H1 (cell line): ENCODE results near the gene LRRC42. TPM values are rescaled to one million over a fixed set of nuclear protein-coding genes. Genes with fewer than 3 reads are reported as not detected.

Experiments
- CTCF ChIA-PET: fragments of 300-600 bp; sonication (Branson Sonifier 250); formaldehyde crosslinking; loops from one replicate; lab custom pipeline; 2021; ENCODE audit not compliant: partially characterized antibody; lab: Charles Lee
- POLR2A ChIA-PET: fragments of 300-600 bp; sonication (Branson Sonifier 250); formaldehyde crosslinking; loops from one replicate; lab custom pipeline; 2021; ENCODE audit warnings: inconsistent platforms; ENCODE audit not compliant: partially characterized antibody; lab: Charles Lee
- DNase-seq, 2 experiments: peaks; one replicate each; pipeline versions ENCODE4 v3.0.0 to v3.0.0-alpha.2; 2010 to 2022; ENCODE audit warnings: low spot score in 2 of 2, low read depth in 1 of 2, mixed read lengths in 1 of 2
- FAIRE-seq: peaks from 2 replicates; lab custom pipeline; 2011; peaks lifted over from hg19 to GRCh38; lab: Jason Lieb, UNC
- H2AFZ ChIP-seq: 2 replicates; pipeline ENCODE4 v1.8.1; 2012; ENCODE audit warnings: low read length, inconsistent platforms
- H2AK5ac ChIP-seq: 2 replicates; pipeline ENCODE4 v1.6.1; 2013; ENCODE audit warnings: low read depth, low read length
- H2BK120ac ChIP-seq: replicated peaks from 2 replicates; pipeline ENCODE3; 2013; ENCODE audit warnings: low read depth, low read length, inconsistent platforms
- H2BK12ac ChIP-seq: 2 replicates; pipeline ENCODE4 v1.6.1; 2013; ENCODE audit warnings: low read depth, low read length
- H2BK15ac ChIP-seq: 2 replicates; pipeline ENCODE4 v1.6.1; 2013; ENCODE audit warnings: low read length
- H2BK20ac ChIP-seq: 2 replicates; pipeline ENCODE4 v1.6.1; 2013; ENCODE audit warnings: low read length
- H2BK5ac ChIP-seq: 2 replicates; pipeline ENCODE4 v1.6.1; 2013; ENCODE audit warnings: low read depth, low read length
- H3K14ac ChIP-seq: 2 replicates; pipeline ENCODE4 v1.6.1; 2013; ENCODE audit warnings: inconsistent platforms; ENCODE audit not compliant: insufficient read length
- H3K18ac ChIP-seq: 2 replicates; pipeline ENCODE4 v1.6.1; 2013; ENCODE audit warnings: low read length; ENCODE audit errors: extremely low read depth
- H3K23ac ChIP-seq: 2 replicates; pipeline ENCODE4 v1.6.1; 2013; ENCODE audit warnings: inconsistent platforms; ENCODE audit not compliant: insufficient read length
- H3K23me2 ChIP-seq: 2 replicates; pipeline ENCODE4 v1.6.1; 2013; ENCODE audit warnings: low read depth, low read length
- H3K27ac ChIP-seq: 2 replicates; pipeline ENCODE4 v1.6.1; 2011; ENCODE audit warnings: low read depth, low read length, inconsistent platforms
- H3K27me3 ChIP-seq, 4 experiments: replicated peaks in 1 of 4; 1 replicate in 1 of 4; 2 replicates in 3 of 4; pipeline versions ENCODE4 v1.6.1 to v1.8.1; 2011 to 2013; ENCODE audit warnings: low read length in 3 of 4, mild to moderate bottlenecking in 3 of 4, inconsistent platforms in 2 of 4, mixed read lengths in 2 of 4, moderate library complexity in 1 of 4; ENCODE audit not compliant: control insufficient read depth in 3 of 4, insufficient read depth in 3 of 4; ENCODE audit errors: extremely low read depth in 1 of 4
- H3K36me3 ChIP-seq, 4 experiments: 2 replicates each; pipeline versions ENCODE4 v1.6.1 to v1.8.1; 2011 to 2013; ENCODE audit warnings: mild to moderate bottlenecking in 4 of 4, low read length in 3 of 4, moderate library complexity in 2 of 4, control low read depth in 1 of 4, inconsistent platforms in 1 of 4; ENCODE audit not compliant: insufficient read depth in 4 of 4, control insufficient read depth in 2 of 4
- H3K4ac ChIP-seq: replicated peaks from 2 replicates; pipeline ENCODE3; 2013; ENCODE audit warnings: low read length, low read depth, mixed read lengths, inconsistent platforms; ENCODE audit not compliant: insufficient read length
- H3K4me1 ChIP-seq, 4 experiments: replicated peaks in 1 of 4; 1 replicate in 1 of 4; 2 replicates in 3 of 4; pipeline versions ENCODE4 v1.6.1 to v1.8.1; 2011 to 2013; ENCODE audit warnings: low read length in 3 of 4, inconsistent platforms in 2 of 4, mixed read lengths in 1 of 4; ENCODE audit not compliant: insufficient read depth in 4 of 4, control insufficient read depth in 3 of 4
- H3K4me2 ChIP-seq, 2 experiments: 2 replicates each; pipeline versions ENCODE4 v1.6.1 to v1.8.1; 2011 to 2013; ENCODE audit warnings: low read depth in 2 of 2, low read length in 2 of 2, control low read depth in 1 of 2, inconsistent platforms in 1 of 2, mild to moderate bottlenecking in 1 of 2; ENCODE audit not compliant: insufficient read depth in 1 of 2
- H3K4me3 ChIP-seq, 4 experiments: fragments of 200-600, 300-600 bp in 1 of 4; sonication (generic), shearing (Covaris generic), sonication (Bioruptor Twin) in 1 of 4; 2 replicates each; pipeline versions ENCODE4 v1.5.1 to v1.8.1; 2011 to 2016; ENCODE audit warnings: low read length in 4 of 4, low read depth in 3 of 4, control low read depth in 2 of 4, inconsistent platforms in 2 of 4, mild to moderate bottlenecking in 2 of 4, mixed read lengths in 1 of 4, moderate library complexity in 1 of 4; ENCODE audit not compliant: insufficient read depth in 2 of 4; ENCODE audit errors: extremely low read depth in 1 of 4
- H3K56ac ChIP-seq: replicated peaks from 2 replicates; pipeline ENCODE3; 2013; ENCODE audit warnings: low read depth, mild to moderate bottlenecking, mixed read lengths, low read length, inconsistent platforms; ENCODE audit not compliant: insufficient read length
- H3K79me1 ChIP-seq: 2 replicates; pipeline ENCODE4 v1.6.1; 2013; ENCODE audit warnings: low read depth, low read length, control low read depth
- H3K79me2 ChIP-seq, 2 experiments: 2 replicates each; pipeline versions ENCODE4 v1.6.1 to v1.8.1; 2012 to 2013; ENCODE audit warnings: low read length in 2 of 2, mild to moderate bottlenecking in 2 of 2, inconsistent platforms in 1 of 2; ENCODE audit not compliant: insufficient read depth in 2 of 2, control insufficient read depth in 1 of 2
- H3K9ac ChIP-seq, 4 experiments: replicated peaks in 1 of 4; 1 replicate in 1 of 4; 2 replicates in 3 of 4; pipeline versions ENCODE4 v1.6.1 to v1.8.1; 2011 to 2013; ENCODE audit warnings: low read depth in 3 of 4, low read length in 3 of 4, control low read depth in 2 of 4, mild to moderate bottlenecking in 2 of 4, moderate library complexity in 2 of 4, inconsistent platforms in 1 of 4; ENCODE audit errors: extremely low read depth in 1 of 4
- H3K9me3 ChIP-seq, 2 experiments: 2 replicates each; pipeline versions ENCODE4 v1.6.1 to v1.8.1; 2012 to 2013; ENCODE audit warnings: mild to moderate bottlenecking in 2 of 2, moderate library complexity in 2 of 2, control low read depth in 1 of 2, inconsistent platforms in 1 of 2, low read depth in 1 of 2, low read length in 1 of 2, mixed read lengths in 1 of 2; ENCODE audit not compliant: insufficient read depth in 2 of 2
- H4K20me1 ChIP-seq, 2 experiments: replicated peaks in 1 of 2; 2 replicates each; pipeline versions ENCODE3 to v1.8.1; 2011 to 2013; ENCODE audit warnings: inconsistent platforms in 2 of 2, low read length in 2 of 2, mild to moderate bottlenecking in 1 of 2; ENCODE audit not compliant: insufficient read depth in 2 of 2, control insufficient read depth in 1 of 2
- H4K5ac ChIP-seq: 2 replicates; pipeline ENCODE4 v1.6.1; 2013; ENCODE audit warnings: low read length, low read depth, mixed read lengths, inconsistent platforms; ENCODE audit not compliant: insufficient read length
- H4K8ac ChIP-seq: 2 replicates; pipeline ENCODE4 v1.8.0; 2013; ENCODE audit warnings: mild to moderate bottlenecking, moderate library complexity, low read length, inconsistent platforms; ENCODE audit not compliant: insufficient read depth; ENCODE audit errors: extremely low read depth
- H4K91ac ChIP-seq: replicated peaks from 2 replicates; pipeline ENCODE3; 2013; ENCODE audit warnings: low read length, mixed read lengths, inconsistent platforms; ENCODE audit not compliant: insufficient read length
- ASH2L ChIP-seq: fragments of 200-600, 300-600 bp; sonication (generic); IDR thresholded peaks from one replicate; pipeline ENCODE4 v1.7.1; 2017; ENCODE audit warnings: low read length
- BCL11A ChIP-seq, 2 experiments: IDR thresholded peaks; one replicate each; pipeline ENCODE4 v1.6.1; 2011; ENCODE audit warnings: low read depth in 2 of 2, low read length in 2 of 2, mild to moderate bottlenecking in 2 of 2
- CTBP2 ChIP-seq: IDR thresholded peaks from 2 replicates; pipeline ENCODE4 v1.7.0; 2011; ENCODE audit warnings: borderline replicate concordance, mild to moderate bottlenecking, moderate library complexity, mixed read lengths, low read length; ENCODE audit not compliant: insufficient read depth, insufficient read length
- EP300 ChIP-seq, 2 experiments: IDR thresholded peaks; 1 replicate in 1 of 2; 2 replicates in 1 of 2; pipeline ENCODE4 v1.6.1; 2011 to 2012; ENCODE audit warnings: low read depth in 2 of 2, low read length in 2 of 2, mild to moderate bottlenecking in 2 of 2, borderline replicate concordance in 1 of 2, inconsistent platforms in 1 of 2, moderate library complexity in 1 of 2
- GTF2F1 ChIP-seq: IDR thresholded peaks from 2 replicates; pipeline ENCODE4 v1.6.1; 2012; ENCODE audit warnings: low read depth, low read length, improper control_type of control experiment, borderline replicate concordance
- JUN ChIP-seq: IDR thresholded peaks from 2 replicates; pipeline ENCODE4 v1.6.1; 2011; ENCODE audit warnings: low read depth, mild to moderate bottlenecking, improper control_type of control experiment, low read length
- JUND ChIP-seq: IDR thresholded peaks from 2 replicates; pipeline ENCODE4 v1.6.1; 2011; ENCODE audit warnings: mild to moderate bottlenecking, improper control_type of control experiment, low read length
- PHF8 ChIP-seq: fragments of 200-600 bp; sonication (generic); conservative IDR thresholded peaks from 2 replicates; pipeline ENCODE4 v1.7.1; 2012; ENCODE audit warnings: low read depth, mild to moderate bottlenecking, inconsistent platforms, low read length, moderate library complexity
- RBBP5 ChIP-seq: IDR thresholded peaks from 2 replicates; pipeline ENCODE4 v1.7.1; 2012; ENCODE audit warnings: low read depth, mild to moderate bottlenecking, inconsistent platforms, low read length, moderate library complexity, borderline replicate concordance
- WGBS, 2 experiments: shearing (Covaris generic) in 1 of 2; methylation state at CpG; one replicate each; pipeline versions ENCODE4 v1.1.6 to v1.1.7; 2013 to 2015; ENCODE audit warnings: low lambda C conversion rate in 2 of 2, mixed read lengths in 2 of 2, inconsistent platforms in 1 of 2, low coverage in 1 of 2, missing lambda C conversion rate in 1 of 2; ENCODE audit not compliant: insufficient replicate concordance in 2 of 2, insufficient coverage in 1 of 2, insufficient read length in 1 of 2; ENCODE audit errors: extremely low coverage in 1 of 2, missing lambda C conversion rate in 1 of 2; 5-methylcytosine and 5-hydroxymethylcytosine counted together
- polyA plus RNA-seq, 7 experiments: library from polyadenylated mRNA; depleted of rRNA in 3 of 7; stranded (reverse) in 5 of 7; unstranded in 2 of 7; fragments of >200 nt in 5 of 7; fragments of 200-250 nt in 2 of 7; gene quantifications; 1 replicate in 5 of 7; 2 replicates in 1 of 7; 4 replicates in 1 of 7; pipeline versions ENCODE4 v1.2.1 to v1.2.3, GENCODE V29; 2011 to 2013; ENCODE audit warnings: missing spikeins in 2 of 7, mixed read lengths in 2 of 7
- total RNA-seq: library from RNA; stranded (reverse); fragmentation: NEBNext Ultra II Directional; extraction: Animal tissue kit (Norgen Biotek cat#: 25700); gene quantifications from 2 replicates; pipeline ENCODE4 v1.2.1, GENCODE V29; 2021
- TF ChIP-seq, protein P1 (sequence below), 3 experiments: IDR thresholded peaks; 1 replicate in 2 of 3; 2 replicates in 1 of 3; pipeline versions ENCODE4 v1.5.1 to v1.6.1; 2011; ENCODE audit warnings: low read length in 3 of 3, mild to moderate bottlenecking in 3 of 3, inconsistent platforms in 2 of 3, low read depth in 1 of 3, moderate library complexity in 1 of 3; ENCODE audit not compliant: insufficient read depth in 1 of 3; ENCODE audit errors: control extremely low read depth in 1 of 3

LRRC42 gene
- total and polyA plus RNA-seq, 2 of the 8 experiments (the other 6 are each of a cell fraction or from before 2014, with no cell fraction given): 38.2 to 54.1 TPM

DNA sequence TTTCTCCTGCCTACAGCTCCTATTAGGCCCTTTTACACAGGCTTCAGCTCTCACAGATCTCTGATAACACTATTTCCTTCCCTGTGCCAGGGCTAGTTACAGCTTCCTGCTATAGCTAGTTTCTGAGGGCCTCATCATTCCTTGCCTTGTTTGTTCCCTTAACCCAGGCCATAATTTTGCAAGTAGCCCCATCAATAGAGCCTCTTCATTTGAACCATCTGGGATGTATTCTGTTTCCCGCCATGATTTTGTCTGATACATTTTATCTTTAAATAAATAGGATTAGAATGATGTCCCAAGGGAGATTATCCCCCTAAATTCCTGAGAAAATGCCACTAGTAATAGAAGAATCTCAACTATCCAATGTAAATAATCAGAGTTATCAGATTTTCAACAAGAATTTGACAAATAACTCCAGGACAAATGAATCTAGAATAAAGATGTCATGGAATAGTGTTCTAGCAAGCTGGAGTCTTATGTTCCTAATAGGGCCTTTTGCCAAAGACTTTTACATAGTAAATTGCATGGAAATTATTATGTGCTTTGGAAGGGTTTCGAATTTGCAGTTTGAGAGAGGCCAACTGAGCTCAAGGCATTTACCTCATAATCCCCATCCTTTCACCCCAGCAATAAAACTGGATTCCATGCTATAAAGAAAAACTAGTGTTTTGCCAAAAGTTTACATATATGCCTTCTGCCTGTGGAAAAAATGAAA lies 16.7 kb upstream of the LRRC42 start:
- 0 out of 2 replicates have a peak, but pooled peaks cover 2% of the 10 kb centered on the region for H3K23me2 ChIP-seq
- no peak overlapping the region for H4K5ac ChIP-seq
- no peaks in the 10 kb centered on the region for H3K27me3 ChIP-seq
- no peak overlapping the region for H4K8ac ChIP-seq
- no peak overlapping the region for H4K91ac ChIP-seq
- POLR2A ChIA-PET: no interaction called here
- 93% methylated on average over 2 of the region's 2 CpGs; no CpG with 5 or more reads in 1 of the 2 experiments for WGBS, 2 experiments
- no peak for DNase-seq
- H3K18ac ChIP-seq: no peak overlapping the region
- no peak overlapping the region for H3K4me2 ChIP-seq
- H2BK20ac ChIP-seq: no peak overlapping the region
- no peak overlapping the region for H3K4me3 ChIP-seq
- no peaks in the 10 kb centered on the region for H3K79me1 ChIP-seq
- no peak overlapping the region for H2BK5ac ChIP-seq
- H2BK15ac ChIP-seq: no peak overlapping the region
- H2AFZ ChIP-seq: no peak overlapping the region
- no peak overlapping the region for H3K9ac ChIP-seq
- no peak overlapping the region for H3K56ac ChIP-seq
- H4K20me1 ChIP-seq: no peaks in the 10 kb centered on the region
- H3K27ac ChIP-seq: no peak overlapping the region
- H3K23ac ChIP-seq: no peak overlapping the region
- no peak overlapping the region for H2AK5ac ChIP-seq
- CTCF ChIA-PET: no interaction called here
- no peak overlapping the region for H2BK120ac ChIP-seq
- H2BK12ac ChIP-seq: no peak overlapping the region
- no peaks in the 10 kb centered on the region for H3K4me1 ChIP-seq
- H3K9me3 ChIP-seq: peaks cover 6 to 9% of the 10 kb centered on the region in 2 experiments; a peak in 3 of 4 replicates
- H3K4ac ChIP-seq: no peak overlapping the region
- no peaks in the 10 kb centered on the region for H3K79me2 ChIP-seq
- H3K36me3 ChIP-seq: peaks cover 0 to 15% (median 4%) of the 10 kb centered on the region in 4 experiments; a peak in 4 of 8 replicates
- no peak overlapping the region for H3K14ac ChIP-seq
- FAIRE-seq: no peak
- no peak for TF ChIP-seq JUND
- TF ChIP-seq EP300 (IDR thresholded peaks at IDR 0.05; ENCODE audit: borderline replicate concordance in 1 of 2, low read depth in 2 of 2, low read length in 2 of 2): no peak
- no peak for TF ChIP-seq RBBP5
- no peak for TF ChIP-seq JUN
- TF ChIP-seq, protein P1, sequence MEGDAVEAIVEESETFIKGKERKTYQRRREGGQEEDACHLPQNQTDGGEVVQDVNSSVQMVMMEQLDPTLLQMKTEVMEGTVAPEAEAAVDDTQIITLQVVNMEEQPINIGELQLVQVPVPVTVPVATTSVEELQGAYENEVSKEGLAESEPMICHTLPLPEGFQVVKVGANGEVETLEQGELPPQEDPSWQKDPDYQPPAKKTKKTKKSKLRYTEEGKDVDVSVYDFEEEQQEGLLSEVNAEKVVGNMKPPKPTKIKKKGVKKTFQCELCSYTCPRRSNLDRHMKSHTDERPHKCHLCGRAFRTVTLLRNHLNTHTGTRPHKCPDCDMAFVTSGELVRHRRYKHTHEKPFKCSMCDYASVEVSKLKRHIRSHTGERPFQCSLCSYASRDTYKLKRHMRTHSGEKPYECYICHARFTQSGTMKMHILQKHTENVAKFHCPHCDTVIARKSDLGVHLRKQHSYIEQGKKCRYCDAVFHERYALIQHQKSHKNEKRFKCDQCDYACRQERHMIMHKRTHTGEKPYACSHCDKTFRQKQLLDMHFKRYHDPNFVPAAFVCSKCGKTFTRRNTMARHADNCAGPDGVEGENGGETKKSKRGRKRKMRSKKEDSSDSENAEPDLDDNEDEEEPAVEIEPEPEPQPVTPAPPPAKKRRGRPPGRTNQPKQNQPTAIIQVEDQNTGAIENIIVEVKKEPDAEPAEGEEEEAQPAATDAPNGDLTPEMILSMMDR (IDR thresholded peaks at IDR 0.05; ENCODE audit: control extremely low read depth in 1 of 3, insufficient read depth in 1 of 3, low read depth in 1 of 3, low read length in 3 of 3): no peak
- TF ChIP-seq CTBP2: no peak
- no peak for TF ChIP-seq PHF8
- no peak for TF ChIP-seq GTF2F1
- no peak for TF ChIP-seq BCL11A (IDR thresholded peaks at IDR 0.05; ENCODE audit: low read depth in 2 of 2, low read length in 2 of 2)
- no peak for TF ChIP-seq ASH2L
